SK-N-SH (cell line): ENCODE data around the gene ALOXE3. TPM values are rescaled to one million over a fixed set of nuclear protein-coding genes. Genes with fewer than 3 reads are reported as not detected.

Experiments
- CTCF ChIA-PET: fragments of 300-600, 350-600 bp; formaldehyde crosslinking; extraction: SDS; loops from one replicate; lab custom pipeline; 2021; lab: Yijun Ruan, JAX
- POLR2A ChIA-PET: fragments of 350-600 bp; sonication (Branson Sonifier 250); formaldehyde crosslinking; extraction: SDS; loops from one replicate; lab custom pipeline; 2020; ENCODE audit warnings: antibody characterized with exemption, inconsistent platforms; lab: Yijun Ruan, JAX
- DNase-seq: peaks from one replicate; pipeline ENCODE4 v3.0.0; 2012
- H2AFZ ChIP-seq: fragments of 200-600 bp; sonication (generic); 2 replicates; pipeline ENCODE4 v1.8.1; 2016; ENCODE audit warnings: antibody characterized with exemption, mild to moderate bottlenecking, low read depth
- H3F3A ChIP-seq: fragments of 200-600 bp; sonication (generic); replicated peaks from 2 replicates; pipeline ENCODE3; 2016; ENCODE audit warnings: antibody characterized with exemption, mild to moderate bottlenecking; ENCODE audit not compliant: insufficient read depth
- H3K27ac ChIP-seq, 2 experiments: fragments of 200-500 bp in 1 of 2; fragments of 200-600 bp in 1 of 2; sonication (Bioruptor generic) in 1 of 2; sonication (generic), shearing (Covaris generic) in 1 of 2; 2 replicates each; pipeline versions ENCODE4 v1.5.1 to v1.6.1; 2014 to 2016; ENCODE audit warnings: low read depth in 2 of 2, inconsistent platforms in 1 of 2, low read length in 1 of 2, mild to moderate bottlenecking in 1 of 2, mixed read lengths in 1 of 2
- H3K27me3 ChIP-seq: fragments of 200-600 bp; sonication (generic), shearing (Covaris generic); 2 replicates; pipeline ENCODE4 v1.6.1; 2016; ENCODE audit warnings: mixed run types; ENCODE audit not compliant: insufficient read depth
- H3K36me3 ChIP-seq, 2 experiments: fragments of 200-500 bp in 1 of 2; fragments of 200-600 bp in 1 of 2; sonication (Bioruptor generic) in 1 of 2; sonication (generic) in 1 of 2; replicated peaks in 1 of 2; 2 replicates each; pipeline versions ENCODE3 to v1.5.1; 2014 to 2016; ENCODE audit warnings: low read length in 1 of 2, mild to moderate bottlenecking in 1 of 2; ENCODE audit not compliant: insufficient read depth in 2 of 2, control insufficient read depth in 1 of 2
- H3K4me1 ChIP-seq, 2 experiments: fragments of 200-500 bp in 1 of 2; fragments of 200-600 bp in 1 of 2; sonication (Bioruptor generic) in 1 of 2; sonication (generic), shearing (Covaris generic) in 1 of 2; 2 replicates each; pipeline versions ENCODE4 v1.5.1 to v1.6.1; 2014 to 2016; ENCODE audit warnings: low read depth in 1 of 2, low read length in 1 of 2, mixed run types in 1 of 2; ENCODE audit not compliant: insufficient read depth in 2 of 2, control insufficient read depth in 1 of 2
- H3K4me2 ChIP-seq: fragments of 200-600 bp; sonication (generic), shearing (Covaris generic); 2 replicates; pipeline ENCODE4 v1.6.1; 2017; ENCODE audit warnings: mixed run types
- H3K4me3 ChIP-seq, 2 experiments: fragments of 200-500 bp in 1 of 2; fragments of 200-600 bp in 1 of 2; sonication (Bioruptor generic) in 1 of 2; sonication (generic), shearing (Covaris generic) in 1 of 2; 2 replicates each; pipeline versions ENCODE4 v1.5.1 to v1.8.1; 2014 to 2016; ENCODE audit warnings: low read depth in 2 of 2, inconsistent platforms in 1 of 2, low read length in 1 of 2, mild to moderate bottlenecking in 1 of 2, mixed read lengths in 1 of 2, moderate library complexity in 1 of 2
- H3K79me2 ChIP-seq: fragments of 200-600 bp; sonication (generic); 2 replicates; pipeline ENCODE4 v1.8.1; 2017; ENCODE audit warnings: mild to moderate bottlenecking; ENCODE audit not compliant: insufficient read depth
- H3K9ac ChIP-seq: fragments of 200-600 bp; sonication (generic); 2 replicates; pipeline ENCODE4 v1.6.1; 2017; ENCODE audit warnings: mixed run types
- H3K9me2 ChIP-seq: fragments of 200-600 bp; sonication (generic); 2 replicates; pipeline ENCODE4 v1.6.1; 2017; ENCODE audit warnings: mixed run types
- H3K9me3 ChIP-seq: fragments of 200-600 bp; sonication (generic); 2 replicates; pipeline ENCODE4 v1.6.1; 2017; ENCODE audit warnings: mixed run types, mild to moderate bottlenecking, moderate library complexity
- H4K20me1 ChIP-seq: fragments of 200-600 bp; sonication (generic); 2 replicates; pipeline ENCODE4 v1.6.1; 2017; ENCODE audit warnings: mild to moderate bottlenecking, mixed run types; ENCODE audit not compliant: insufficient read depth
- CHD2 ChIP-seq: fragments of 150-350 bp; IDR thresholded peaks from 2 replicates; pipeline ENCODE4 v1.6.1; 2018; ENCODE audit warnings: low read length; ENCODE audit not compliant: partially characterized antibody
- CTCF ChIP-seq: fragments of 200-600 bp; sonication (generic); IDR thresholded peaks from 2 replicates; pipeline ENCODE4 v1.6.1; 2017; ENCODE audit warnings: antibody characterized with exemption, mild to moderate bottlenecking, moderate library complexity
- ELF1 ChIP-seq: IDR thresholded peaks from 2 replicates; pipeline ENCODE4 v1.4.0; 2012
- EP300 ChIP-seq, 2 experiments: IDR thresholded peaks; 2 replicates each; pipeline versions ENCODE4 v1.4.0 to v1.6.1; 2012; ENCODE audit warnings: borderline replicate concordance in 1 of 2, low read depth in 1 of 2, low read length in 1 of 2
- FOSL2 ChIP-seq: IDR thresholded peaks from 2 replicates; pipeline ENCODE4 v1.4.0; 2012; ENCODE audit warnings: low read depth, mild to moderate bottlenecking, moderate library complexity, borderline replicate concordance
- GATA2 ChIP-seq: sonication (generic); formaldehyde crosslinking; IDR thresholded peaks from 2 replicates; pipeline ENCODE4 v1.5.0; 2020; ENCODE audit warnings: mild to moderate bottlenecking, missing genetic modification reagents
- JUND ChIP-seq: IDR thresholded peaks from 2 replicates; pipeline ENCODE4 v1.4.0; 2012
- MXI1 ChIP-seq: IDR thresholded peaks from 2 replicates; pipeline ENCODE4 v1.6.1; 2012; ENCODE audit warnings: mild to moderate bottlenecking, low read depth, low read length, improper control_type of control experiment
- NFIC ChIP-seq: IDR thresholded peaks from 2 replicates; pipeline ENCODE4 v1.4.0; 2012; ENCODE audit warnings: borderline replicate concordance
- NRF1 ChIP-seq: IDR thresholded peaks from 2 replicates; pipeline ENCODE4 v1.6.1; 2012; ENCODE audit warnings: low read depth, mild to moderate bottlenecking, low read length
- POLR2AphosphoS5 ChIP-seq: IDR thresholded peaks from 2 replicates; pipeline ENCODE4 v1.6.1; 2012; ENCODE audit warnings: low read depth, low read length
- RAD21 ChIP-seq: IDR thresholded peaks from 2 replicates; pipeline ENCODE4 v1.6.1; 2012; ENCODE audit warnings: mild to moderate bottlenecking, low read length
- RCOR1 ChIP-seq: fragments of 150-350 bp; IDR thresholded peaks from 2 replicates; pipeline ENCODE4 v1.6.1; 2017; ENCODE audit warnings: antibody characterized with exemption, low read length
- RFX5 ChIP-seq: IDR thresholded peaks from 2 replicates; pipeline ENCODE4 v1.6.1; 2012; ENCODE audit warnings: mild to moderate bottlenecking, improper control_type of control experiment, low read length
- SIN3A ChIP-seq: IDR thresholded peaks from 2 replicates; pipeline ENCODE4 v1.6.1; 2012; ENCODE audit warnings: low read depth, mild to moderate bottlenecking, low read length, moderate library complexity, borderline replicate concordance
- SMC3 ChIP-seq: IDR thresholded peaks from 2 replicates; pipeline ENCODE4 v1.6.1; 2012; ENCODE audit warnings: low read depth, low read length, improper control_type of control experiment
- TAF1 ChIP-seq: IDR thresholded peaks from 2 replicates; pipeline ENCODE4 v1.6.1; 2012; ENCODE audit warnings: low read depth, mild to moderate bottlenecking, low read length, moderate library complexity, borderline replicate concordance
- TEAD4 ChIP-seq: IDR thresholded peaks from 2 replicates; pipeline ENCODE4 v1.4.0; 2012; ENCODE audit warnings: mild to moderate bottlenecking, borderline replicate concordance; ENCODE audit not compliant: insufficient read depth
- USF1 ChIP-seq: IDR thresholded peaks from 2 replicates; pipeline ENCODE4 v1.4.0; 2012; ENCODE audit warnings: low read depth, borderline replicate concordance
- YY1 ChIP-seq: IDR thresholded peaks from 2 replicates; pipeline ENCODE4 v1.4.0; 2012; ENCODE audit warnings: low read depth, mild to moderate bottlenecking
- WGBS: methylation state at CpG from one replicate; pipeline ENCODE4 v1.1.6; 2017; ENCODE audit warnings: low lambda C conversion rate; 5-methylcytosine and 5-hydroxymethylcytosine counted together
- polyA plus RNA-seq, 3 experiments: library from polyadenylated mRNA; depleted of rRNA; stranded (reverse); fragments of >200 nt; gene quantifications; 2 replicates each; pipeline ENCODE4 v1.2.3, GENCODE V29; 2012
- TF ChIP-seq, protein P1 (sequence below): IDR thresholded peaks from 2 replicates; pipeline ENCODE4 v1.4.0; 2012; ENCODE audit warnings: low read depth

Gene ALOXE3
- polyA plus RNA-seq, 1 of the 3 experiments (the other 2 are of a cell fraction): 0.46 TPM

- Histone ChIP-seq H2AFZ (no peak overlapping the region; the same call in none of the 2 replicates), H3K27me3 (no peaks in the 10 kb centered on the region), H3K9ac (peak overlapping the region; percentile 83), H3K4me2 (peak overlapping the region; percentile 85), H3K9me2 (no peaks in the 10 kb centered on the region), H3K79me2 (no peaks in the 10 kb centered on the region), H3K27ac (peak overlapping the region; percentile 77 to 78), H3K9me3 (no peaks in the 10 kb centered on the region), H3K36me3 (peaks cover 9 to 26% of the 10 kb centered on the region in 2 experiments), H4K20me1 (peaks cover 8% of the 10 kb centered on the region; the same call in 1 of the 2 replicates), H3K4me1 (peaks cover 0 to 5% of the 10 kb centered on the region in 2 experiments; a peak in 1 of 4 replicates), H3F3A (peaks cover 30% of the 10 kb centered on the region), H3K4me3 (peak overlapping the region; percentile 57 to 62)
- POLR2A ChIA-PET: interaction anchor here (0.6 to 4.1 kb wide), 4 partner anchors 13 to 72 kb away, joined by 3 to 19 read pairs (median 4); partner anchors contain the start of genes AURKB and PER1
- DNase-seq: peak; percentile 94
- CTCF ChIA-PET: interaction anchor here (0.7 to 9.5 kb wide), 21 partner anchors 9 to 703 kb away, joined by 3 to 98 read pairs (median 5); partner anchors contain the start of genes ALOXE3, BORCS6, HES7 and PER1
- TF ChIP-seq TEAD4 (peak; percentile 92), CTCF (peak; percentile 91), RFX5 (no peak), JUND (no peak), SMC3 (peak; percentile 72), FOSL2 (peak; percentile 48), NFIC (no peak; the same call in 1 of the 2 replicates), POLR2AphosphoS5 (peak; percentile 42; the same call in 1 of the 2 replicates), USF1 (0 out of 2 replicates have a peak, but pooled peaks have one; percentile 4), TAF1 (peak; percentile 24; the same call in 1 of the 2 replicates), GATA2 (CRISPR knock-in tag) (no peak), CHD2 (peak; percentile 87), RCOR1 (peak; percentile 42; the same call in 1 of the 2 replicates), ELF1 (no peak; the same call in 1 of the 2 replicates), EP300 (IDR thresholded peaks at IDR 0.05; ENCODE audit: borderline replicate concordance in 1 of 2, low read depth in 1 of 2, low read length in 1 of 2) (peak in 1 of 2 experiments; percentile 24; a peak in 1 of 4 replicates), MXI1 (peak; percentile 99), YY1 (peak; percentile 9; the same call in 1 of the 2 replicates), RAD21 (peak; percentile 78), NRF1 (peak; percentile 61), SIN3A (peak; percentile 75; the same call in 1 of the 2 replicates)
- TF ChIP-seq, protein P1, sequence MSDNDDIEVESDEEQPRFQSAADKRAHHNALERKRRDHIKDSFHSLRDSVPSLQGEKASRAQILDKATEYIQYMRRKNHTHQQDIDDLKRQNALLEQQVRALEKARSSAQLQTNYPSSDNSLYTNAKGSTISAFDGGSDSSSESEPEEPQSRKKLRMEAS: peak; percentile 69
- WGBS: under 1% methylated on average over 33 of the region's 46 CpGs
These were observed 20.5 kb upstream of the ALOXE3 start for GRCh38 chr17:8138672-8139371.
